Osteoblast (primary cell): ENCODE data around the gene THSD7A. TPM values are rescaled to one million over a fixed set of nuclear protein-coding genes. Genes with fewer than 3 reads are reported as not detected.

Experiments used
- DNase-seq: peaks from one replicate; pipeline ENCODE4 v3.0.0; 2011; ENCODE audit warnings: low spot score, mixed read lengths; ENCODE audit not compliant: insufficient read length; ENCODE audit errors: missing footprints
- H2AFZ ChIP-seq: 2 replicates; pipeline ENCODE4 v1.6.0; 2011; ENCODE audit warnings: mild to moderate bottlenecking, low read length
- H3K27ac ChIP-seq: 2 replicates; pipeline ENCODE4 v1.5.1; 2011; ENCODE audit warnings: mild to moderate bottlenecking, low read depth, low read length, moderate library complexity
- H3K27me3 ChIP-seq: 2 replicates; pipeline ENCODE4 v1.6.0; 2012; ENCODE audit warnings: mild to moderate bottlenecking, control low read depth, inconsistent platforms, low read length, moderate library complexity; ENCODE audit not compliant: insufficient read depth
- H3K36me3 ChIP-seq: 2 replicates; pipeline ENCODE4 v1.5.1; 2011; ENCODE audit warnings: mild to moderate bottlenecking, low read length, control low read depth, moderate library complexity; ENCODE audit not compliant: insufficient read depth
- H3K4me1 ChIP-seq: 2 replicates; pipeline ENCODE4 v1.5.1; 2011; ENCODE audit warnings: mild to moderate bottlenecking, low read length, control low read depth, moderate library complexity; ENCODE audit not compliant: insufficient read depth
- H3K4me2 ChIP-seq: 2 replicates; pipeline ENCODE4 v1.6.0; 2011; ENCODE audit warnings: mild to moderate bottlenecking, low read length; ENCODE audit not compliant: insufficient read depth
- H3K4me3 ChIP-seq: fragments of 200-600 bp; sonication (generic); 3 replicates; pipeline ENCODE4 v1.5.1; 2012; ENCODE audit warnings: mild to moderate bottlenecking, low read length, inconsistent platforms; ENCODE audit not compliant: insufficient read depth
- H3K79me2 ChIP-seq: 2 replicates; pipeline ENCODE4 v1.6.0; 2012; ENCODE audit warnings: mild to moderate bottlenecking, low read length, control low read depth, inconsistent platforms; ENCODE audit not compliant: insufficient read depth
- H3K9me3 ChIP-seq: 2 replicates; pipeline ENCODE4 v1.5.1; 2011; ENCODE audit warnings: low read depth, low read length, control low read depth
- H4K20me1 ChIP-seq: 2 replicates; pipeline ENCODE4 v1.6.0; 2012; ENCODE audit warnings: mild to moderate bottlenecking, low read length, control low read depth; ENCODE audit not compliant: insufficient read depth
- total RNA-seq: library from RNA; depleted of rRNA; stranded (reverse); fragments of >200 nt; gene quantifications from 2 replicates; pipeline ENCODE4 v1.2.3, GENCODE V29; 2012
- TF ChIP-seq, protein P1 (sequence below): IDR thresholded peaks from 2 replicates; pipeline ENCODE4 v1.5.1; 2011; ENCODE audit warnings: mild to moderate bottlenecking, low read depth, low read length, moderate library complexity; ENCODE audit errors: extremely low read depth

The THSD7A gene
- total RNA-seq, 1 donor = under 0.01 TPM

DNA sequence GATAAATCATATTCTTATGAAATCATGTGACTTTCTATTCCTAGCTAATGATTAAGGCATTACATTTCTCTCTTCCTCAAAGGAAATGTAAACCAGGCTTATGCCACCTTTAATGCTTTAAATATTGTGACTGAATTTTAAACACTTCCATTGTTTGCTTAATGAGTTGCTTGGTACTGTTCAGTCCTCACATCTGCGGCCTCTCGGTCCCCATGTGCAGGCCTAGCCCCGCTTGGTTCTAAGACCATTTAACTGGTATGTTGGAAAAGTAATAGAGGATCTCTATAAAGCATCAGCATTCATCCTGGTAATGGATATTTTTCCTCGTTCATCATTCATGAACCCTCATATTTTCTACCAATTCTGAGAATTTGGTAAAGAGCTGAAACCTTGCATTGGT is 27.4 kb downstream of the THSD7A start:
- Histone ChIP-seq H3K4me2 (no peak overlapping the region), H2AFZ (no peak overlapping the region), H3K36me3 (no peaks in the 10 kb centered on the region), H3K79me2 (no peaks in the 10 kb centered on the region), H3K4me1 (no peaks in the 10 kb centered on the region), H4K20me1 (no peaks in the 10 kb centered on the region), H3K9me3 (no peaks in the 10 kb centered on the region), H3K27me3 (no peaks in the 10 kb centered on the region), H3K4me3 (no peak overlapping the region), H3K27ac (no peak overlapping the region)
- DNase-seq = no peak
- TF ChIP-seq, protein P1, sequence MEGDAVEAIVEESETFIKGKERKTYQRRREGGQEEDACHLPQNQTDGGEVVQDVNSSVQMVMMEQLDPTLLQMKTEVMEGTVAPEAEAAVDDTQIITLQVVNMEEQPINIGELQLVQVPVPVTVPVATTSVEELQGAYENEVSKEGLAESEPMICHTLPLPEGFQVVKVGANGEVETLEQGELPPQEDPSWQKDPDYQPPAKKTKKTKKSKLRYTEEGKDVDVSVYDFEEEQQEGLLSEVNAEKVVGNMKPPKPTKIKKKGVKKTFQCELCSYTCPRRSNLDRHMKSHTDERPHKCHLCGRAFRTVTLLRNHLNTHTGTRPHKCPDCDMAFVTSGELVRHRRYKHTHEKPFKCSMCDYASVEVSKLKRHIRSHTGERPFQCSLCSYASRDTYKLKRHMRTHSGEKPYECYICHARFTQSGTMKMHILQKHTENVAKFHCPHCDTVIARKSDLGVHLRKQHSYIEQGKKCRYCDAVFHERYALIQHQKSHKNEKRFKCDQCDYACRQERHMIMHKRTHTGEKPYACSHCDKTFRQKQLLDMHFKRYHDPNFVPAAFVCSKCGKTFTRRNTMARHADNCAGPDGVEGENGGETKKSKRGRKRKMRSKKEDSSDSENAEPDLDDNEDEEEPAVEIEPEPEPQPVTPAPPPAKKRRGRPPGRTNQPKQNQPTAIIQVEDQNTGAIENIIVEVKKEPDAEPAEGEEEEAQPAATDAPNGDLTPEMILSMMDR = no peak

DNA sequence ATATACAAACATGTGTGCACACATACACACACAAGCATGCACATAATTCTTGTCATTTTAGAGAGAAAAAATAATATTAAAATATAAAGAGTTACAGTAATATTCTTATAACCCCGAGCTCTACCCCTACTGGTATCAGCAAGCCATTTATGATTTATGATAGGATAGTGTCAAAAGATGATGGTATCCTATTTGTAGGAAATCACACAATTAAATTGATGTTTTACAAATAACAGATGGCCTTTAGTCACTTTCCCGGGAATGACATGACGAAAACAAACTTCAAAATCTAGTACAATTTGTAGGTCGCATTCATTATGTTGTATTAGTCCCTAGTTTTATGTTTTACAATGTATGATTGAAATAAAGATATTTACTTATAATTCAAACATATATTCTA is 36.8 kb downstream of the THSD7A start:
- no peaks in the 10 kb centered on the region for H3K9me3 ChIP-seq
- no peaks in the 10 kb centered on the region for H3K36me3 ChIP-seq
- no peak overlapping the region for H3K27ac ChIP-seq
- no peak overlapping the region for H3K4me3 ChIP-seq
- no peak for DNase-seq
- H3K79me2 ChIP-seq = no peaks in the 10 kb centered on the region
- no peaks in the 10 kb centered on the region for H4K20me1 ChIP-seq
- H2AFZ ChIP-seq = no peak overlapping the region
- no peaks in the 10 kb centered on the region for H3K27me3 ChIP-seq
- H3K4me1 ChIP-seq = no peaks in the 10 kb centered on the region
- no peak overlapping the region for H3K4me2 ChIP-seq
- TF ChIP-seq, protein P1 = no peak

DNA sequence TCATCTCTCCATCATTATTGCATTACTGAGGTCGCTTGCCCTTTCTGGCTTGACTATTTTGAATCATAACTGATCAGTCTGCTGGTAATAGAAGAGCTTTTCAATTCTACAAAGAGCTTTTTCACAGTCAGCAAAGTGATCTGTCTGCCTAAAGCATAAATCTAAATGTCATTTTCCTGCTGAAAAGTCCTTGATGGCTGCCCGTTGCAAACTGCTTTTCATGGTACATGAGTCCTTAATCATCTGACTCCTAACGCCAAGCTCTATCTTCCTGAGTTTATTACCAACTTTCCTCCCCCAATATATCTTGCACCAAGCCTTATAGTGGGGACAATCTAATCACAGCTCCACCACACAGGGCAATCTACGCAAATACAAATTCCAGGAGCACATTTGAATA is 39.8 kb downstream of the THSD7A start:
- Histone ChIP-seq H3K4me1 (no peaks in the 10 kb centered on the region), H3K36me3 (no peaks in the 10 kb centered on the region), H3K27ac (no peak overlapping the region), H3K4me2 (no peak overlapping the region), H3K79me2 (no peaks in the 10 kb centered on the region), H3K27me3 (no peaks in the 10 kb centered on the region), H3K9me3 (no peaks in the 10 kb centered on the region), H4K20me1 (no peaks in the 10 kb centered on the region), H2AFZ (no peak overlapping the region), H3K4me3 (no peak overlapping the region)
- TF ChIP-seq, protein P1 = no peak
- no peak for DNase-seq

DNA sequence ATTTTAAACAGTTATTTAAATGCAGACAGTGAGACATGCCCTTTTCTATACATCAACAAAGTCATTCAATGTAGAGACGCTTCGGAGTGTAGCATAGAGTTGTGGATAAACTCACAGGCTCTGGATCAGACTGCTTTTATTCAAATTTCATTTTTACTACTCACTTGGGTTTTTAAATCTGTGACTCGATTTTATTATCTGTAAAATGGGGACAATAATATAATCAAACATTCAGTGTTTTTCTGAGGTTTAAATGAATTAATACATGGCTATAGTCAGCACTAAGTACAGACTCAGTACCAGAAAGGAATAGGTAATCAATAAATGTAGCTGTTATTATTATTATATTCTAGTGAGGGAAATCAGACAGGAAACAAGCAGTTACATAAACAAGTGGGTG is 43.4 kb downstream of the THSD7A start:
- no peaks in the 10 kb centered on the region for H3K36me3 ChIP-seq
- H3K9me3 ChIP-seq = no peaks in the 10 kb centered on the region
- H3K27me3 ChIP-seq = no peaks in the 10 kb centered on the region

More for the DNA sequence above, 43.4 kb downstream of the THSD7A start:
- H3K4me1 ChIP-seq = peaks cover 3% of the 10 kb centered on the region
- TF ChIP-seq, protein P1 = no peak
- DNase-seq = no peak
- no peaks in the 10 kb centered on the region for H4K20me1 ChIP-seq
- no peak overlapping the region for H3K4me3 ChIP-seq
- H3K4me2 ChIP-seq = no peak overlapping the region
- H2AFZ ChIP-seq = no peak overlapping the region
- H3K27ac ChIP-seq = no peak overlapping the region
- no peaks in the 10 kb centered on the region for H3K79me2 ChIP-seq
